Stimulated activated CD4-positive, alpha-beta T cell treated with anti-CD3 and anti-CD28 coated beads, Interleukin-2, amount 100 ng/mL, for 48 hours (primary cell): ENCODE data around the gene TXN2.
A peak's percentile ranks its signal among the peaks of the same experiment; 100 is the strongest.
"Not testable (repeated sequence)": the region's sequence is repeated elsewhere in the genome, so short reads cannot be mapped to it uniquely, and the experiment has no call there.

ENCODE experiments used
- DNase-seq, 2 donors: peaks; one replicate each; pipeline ENCODE4 v3.0.0-alpha.2; 2020

TXN2 gene

DNA sequence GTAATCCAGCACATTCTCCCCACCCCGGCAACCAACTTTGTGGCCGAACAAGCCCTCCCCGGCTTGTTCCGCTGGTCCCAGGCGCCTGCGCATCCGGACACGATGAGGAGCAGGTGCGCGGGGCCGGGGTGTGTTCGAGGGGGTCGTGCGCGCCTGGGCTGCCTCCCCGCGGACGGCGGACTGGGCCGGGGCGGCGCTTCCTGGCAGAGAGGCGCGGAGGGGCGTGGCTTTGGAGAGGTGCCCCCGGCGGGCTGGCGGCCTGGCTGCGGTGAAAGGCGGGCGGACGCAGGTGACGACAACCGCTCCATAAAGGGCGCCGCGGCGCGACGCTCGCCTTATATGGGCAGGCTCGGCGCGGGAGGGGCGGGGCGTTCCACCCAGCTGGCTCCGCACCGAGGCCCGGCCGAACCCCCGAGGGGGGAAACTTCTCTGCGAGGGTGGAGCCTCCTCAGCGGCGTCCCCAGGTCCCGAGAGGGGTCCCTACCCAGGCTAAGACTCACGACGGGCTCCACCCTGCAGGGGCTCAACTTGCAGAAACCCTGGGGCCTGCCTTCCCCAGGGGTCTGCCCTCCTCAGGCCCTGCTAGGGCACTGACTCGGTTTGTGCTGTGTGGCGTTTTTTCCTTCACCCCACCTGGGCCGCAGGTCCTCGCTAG is 26.4 kb downstream of the TXN2 start:
- DNase-seq = peak; percentile 91 to 94

DNA sequence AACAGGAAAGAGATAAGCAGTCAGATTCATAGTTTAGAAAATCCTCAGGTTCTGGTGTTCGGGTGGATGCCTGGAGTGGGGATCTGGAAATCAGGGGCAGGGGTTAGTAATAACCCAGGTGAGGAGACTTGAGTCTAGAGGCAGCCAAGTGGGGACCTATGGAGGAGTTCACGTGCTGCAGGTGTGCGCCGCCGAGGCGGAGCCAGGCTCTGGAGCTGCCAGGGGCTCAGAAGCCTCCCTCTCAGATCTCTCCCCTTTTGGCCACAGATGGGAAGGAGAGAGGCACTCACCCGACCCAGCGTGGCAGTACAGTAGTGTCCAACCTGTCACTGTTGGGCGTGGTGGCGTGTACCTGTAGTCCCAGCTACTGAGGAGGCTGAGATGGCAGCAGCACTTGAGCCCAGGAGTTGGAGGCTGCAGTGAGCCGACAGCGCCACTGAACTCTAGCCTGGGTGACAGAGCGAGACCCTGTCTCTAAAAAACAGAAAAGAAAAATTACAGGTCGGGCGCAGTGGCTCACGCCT is 27.5 kb downstream of the TXN2 start:
- no peak for DNase-seq

GRCh38 chr22:36452978-36453607 is 28.3 kb downstream of the TXN2 start:
- not testable (repeated sequence) for DNase-seq

GRCh38 chr22:36452250-36452977 is 29.0 kb downstream of the TXN2 start:
- DNase-seq = no peak

DNA sequence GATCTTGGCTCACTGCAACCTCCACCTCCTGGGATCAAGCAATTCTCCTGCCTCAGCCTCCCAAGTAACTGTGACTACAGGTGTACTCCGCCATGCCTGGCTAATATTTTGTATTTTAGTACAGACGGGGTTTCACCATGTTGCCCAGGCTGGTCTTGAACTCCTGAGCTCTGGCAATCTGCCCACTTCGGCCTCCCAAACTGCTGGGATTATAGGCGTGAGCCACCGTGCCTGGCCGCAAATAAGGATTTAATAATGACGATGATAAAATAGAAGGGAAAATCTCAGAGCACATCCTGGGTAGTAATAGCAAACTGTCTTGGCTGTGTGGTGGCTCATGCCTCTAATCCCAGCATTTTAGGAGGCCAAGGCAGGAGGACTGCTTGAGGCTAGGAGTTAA is 30.5 kb downstream of the TXN2 start:
- DNase-seq = not testable (repeated sequence)

GRCh38 chr22:36449596-36450175 is 31.8 kb downstream of the TXN2 start:
- no peak for DNase-seq

GRCh38 chr22:36447632-36448031 is 33.8 kb downstream of the TXN2 start:
- DNase-seq = no peak

DNA sequence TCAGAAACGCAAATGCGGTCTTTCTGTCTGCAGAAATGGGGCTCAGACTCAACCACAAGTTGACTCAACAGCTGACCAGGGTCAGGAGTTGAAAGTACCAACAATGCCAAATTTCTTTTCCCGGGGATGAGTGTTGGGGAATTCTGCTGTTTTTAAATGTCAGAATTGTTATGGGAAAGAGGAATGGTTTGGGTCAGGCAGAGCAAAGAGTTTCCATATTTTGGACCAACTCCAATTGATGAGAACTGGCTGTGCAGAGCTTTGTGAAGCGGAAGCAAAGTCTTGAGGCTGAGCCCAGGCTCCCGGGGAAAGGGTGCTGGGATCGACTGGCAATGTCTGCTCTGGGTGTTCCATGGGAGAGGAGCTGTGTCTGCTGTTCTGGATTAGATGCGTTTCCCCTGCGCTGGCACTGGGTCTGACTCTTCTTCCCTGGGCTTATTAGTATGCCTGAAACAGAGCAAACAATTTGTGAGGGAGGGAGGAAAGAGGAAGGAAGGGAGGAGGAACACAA is 36.2 kb downstream of the TXN2 start:
- no peak for DNase-seq

GRCh38 chr22:36443198-36443770 is 38.2 kb downstream of the TXN2 start:
- no peak for DNase-seq

DNA sequence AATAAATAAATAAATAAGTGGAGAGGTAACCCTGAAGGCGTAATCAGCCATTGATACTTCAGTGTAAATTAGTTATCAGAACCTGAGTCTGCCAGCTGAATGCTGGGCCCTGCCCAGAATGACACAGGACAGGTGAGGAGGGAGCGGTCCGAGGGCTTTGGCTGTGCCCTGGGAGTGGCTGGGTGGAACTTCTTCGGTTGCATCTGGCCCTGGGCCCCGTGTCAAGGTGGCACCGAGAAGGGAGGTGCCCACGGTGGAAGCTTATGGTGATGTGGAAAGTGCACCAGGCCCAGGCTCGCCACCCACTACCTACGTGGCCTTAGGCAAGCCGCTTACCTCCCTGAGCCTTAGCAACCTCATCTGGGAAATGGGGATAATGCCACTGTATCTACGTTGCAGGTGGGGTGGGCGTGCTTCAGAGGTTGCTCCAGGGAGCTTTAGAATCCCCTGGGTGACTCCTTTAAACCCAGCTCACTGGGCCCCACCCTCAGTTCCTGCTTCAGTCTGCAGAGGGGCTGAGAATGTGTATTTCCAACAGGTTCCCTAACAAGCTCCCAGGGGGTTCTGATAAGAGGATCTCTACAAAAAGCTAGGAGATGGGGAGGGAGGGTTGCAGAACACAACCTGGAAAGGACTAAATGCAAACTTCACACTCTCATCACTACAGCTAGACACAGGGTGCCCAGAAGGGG is 38.8 kb downstream of the TXN2 start:
- DNase-seq = no peak

DNA sequence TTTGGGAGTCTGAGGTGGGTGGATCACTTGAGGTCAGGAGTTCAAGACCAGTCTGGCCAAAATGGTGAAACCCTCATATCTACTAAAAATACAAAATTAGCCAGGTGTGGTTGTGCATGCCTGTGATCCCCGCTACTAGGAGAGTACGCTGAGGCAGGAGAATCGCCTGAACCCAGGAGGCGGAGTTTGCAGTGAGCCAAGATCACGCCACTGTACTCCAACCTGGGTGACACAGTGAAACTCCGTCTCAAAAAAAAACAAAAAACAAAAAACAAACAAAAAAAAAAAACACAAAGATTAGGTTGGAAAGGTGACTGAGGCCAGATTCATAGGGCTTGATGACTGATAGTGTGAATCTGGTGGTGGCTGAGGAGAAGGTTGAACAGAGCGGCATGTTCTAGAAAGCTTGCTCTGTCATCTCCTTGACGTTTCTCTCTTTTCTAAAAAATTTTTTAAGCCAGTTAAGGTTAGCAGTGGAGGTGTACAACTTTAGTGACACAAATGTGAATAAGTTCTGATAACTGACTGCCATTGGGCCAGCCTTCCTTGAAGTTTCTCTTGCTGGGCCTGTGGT is 40.9 kb downstream of the TXN2 start:
- DNase-seq = no peak

GRCh38 chr22:36439481-36440271 is 41.8 kb downstream of the TXN2 start:
- no peak for DNase-seq

- DNase-seq = peak; percentile 41 to 44
Observed at GRCh38 chr22:36435516-36436415, 45.7 kb downstream of the TXN2 start.

GRCh38 chr22:36433318-36434231 is 47.9 kb downstream of the TXN2 start:
- DNase-seq = no peak

DNA sequence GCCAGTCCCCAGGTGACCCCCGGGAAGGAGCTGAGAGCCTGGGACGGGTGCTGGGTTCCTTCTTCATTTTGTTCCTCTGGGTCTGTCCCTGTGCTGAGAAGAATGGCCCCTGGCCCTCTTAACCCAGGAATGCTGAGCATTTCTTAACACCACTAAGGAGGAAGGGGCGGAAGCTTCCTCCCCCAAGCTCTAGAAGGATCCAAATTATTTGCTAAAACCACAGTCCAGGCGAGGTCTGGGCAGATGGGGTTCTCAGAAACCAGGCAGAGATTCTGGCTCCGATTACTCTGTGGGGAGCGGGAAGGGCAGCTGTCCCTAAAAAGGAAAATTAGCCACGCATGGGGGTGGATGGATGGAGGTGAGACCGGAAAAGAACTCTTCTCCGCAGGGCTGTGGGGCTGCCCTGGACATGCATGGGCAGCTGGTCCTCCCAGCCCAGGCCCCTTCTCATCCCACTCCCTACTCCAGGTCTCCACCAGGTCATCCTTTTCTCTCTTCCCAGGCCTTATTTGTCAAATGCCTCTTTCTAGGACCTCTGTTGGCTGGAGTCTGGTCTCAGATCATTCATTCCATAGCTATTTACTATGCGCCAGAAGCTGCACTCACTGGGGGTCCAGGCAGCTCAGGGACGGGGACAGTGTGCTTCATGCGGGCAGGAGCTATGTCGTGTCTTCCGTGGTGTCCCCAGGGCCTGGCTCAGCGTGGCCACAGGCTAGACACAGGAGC is 48.7 kb downstream of the TXN2 start:
- DNase-seq = no peak

- no peak for DNase-seq
Observed at GRCh38 chr22:36431977-36432376, 49.5 kb downstream of the TXN2 start.

DNA sequence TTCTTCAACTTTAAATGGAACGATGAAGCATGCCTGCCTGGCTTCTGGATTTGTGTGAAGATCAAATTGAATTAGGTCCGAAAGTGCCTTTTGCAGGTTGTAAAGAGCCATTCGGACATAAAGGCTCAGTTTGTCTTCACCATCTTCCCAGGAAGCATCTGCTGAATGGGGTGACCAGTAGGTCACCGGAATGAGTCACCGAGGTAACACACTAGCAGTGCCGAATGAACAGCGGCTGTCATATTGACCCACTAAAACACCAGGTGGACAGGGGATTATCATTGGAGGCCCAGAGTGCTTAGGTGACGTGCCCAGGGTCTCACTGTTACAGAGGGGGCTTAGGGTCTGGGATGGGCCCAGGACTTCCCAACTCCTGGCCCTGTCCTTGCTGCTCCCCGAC is 50.6 kb downstream of the TXN2 start:
- DNase-seq = no peak

GRCh38 chr22:36427952-36428351 is 53.5 kb downstream of the TXN2 start:
- not testable (repeated sequence) for DNase-seq
